CD4-positive, alpha-beta T cell treated with Interleukin-10 for 1 hour (primary cell): ENCODE measurements around the gene BUD31.
"Not testable (repeated sequence)": the region's sequence is repeated elsewhere in the genome, so short reads cannot be mapped to it uniquely, and the experiment has no call there.

ENCODE experiments used
- DNase-seq: peaks from one replicate; pipeline ENCODE4 v3.0.0-alpha.2; 2020

The BUD31 gene

GRCh38 chr7:99380823-99381663 lies 27.7 kb upstream of the BUD31 start:
- peak; percentile 95 for DNase-seq

- DNase-seq = no peak
These were observed 27.1 kb upstream of the BUD31 start for GRCh38 chr7:99381664-99382075.

DNA sequence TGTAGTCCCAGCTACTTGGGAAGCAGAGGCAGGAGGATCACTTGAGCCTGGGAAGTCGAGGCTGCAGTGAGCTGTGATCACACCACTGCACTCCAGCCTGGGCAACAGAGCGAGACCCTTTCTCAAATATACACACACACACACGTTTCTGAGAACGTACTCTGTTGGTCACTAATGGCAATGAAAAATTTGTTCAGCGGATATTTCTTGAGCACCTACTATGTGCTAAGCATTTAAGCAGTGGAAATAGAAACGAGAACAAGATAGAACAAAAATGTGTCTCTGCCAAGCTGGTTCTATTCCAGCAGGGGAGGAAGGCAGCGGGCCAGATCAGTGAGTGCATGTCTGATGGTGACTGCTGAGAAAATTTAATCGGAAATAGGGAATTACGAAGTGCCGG lies 25.6 kb upstream of the BUD31 start:
- DNase-seq = no peak

GRCh38 chr7:99383791-99384370 lies 24.9 kb upstream of the BUD31 start:
- DNase-seq = no peak

DNA sequence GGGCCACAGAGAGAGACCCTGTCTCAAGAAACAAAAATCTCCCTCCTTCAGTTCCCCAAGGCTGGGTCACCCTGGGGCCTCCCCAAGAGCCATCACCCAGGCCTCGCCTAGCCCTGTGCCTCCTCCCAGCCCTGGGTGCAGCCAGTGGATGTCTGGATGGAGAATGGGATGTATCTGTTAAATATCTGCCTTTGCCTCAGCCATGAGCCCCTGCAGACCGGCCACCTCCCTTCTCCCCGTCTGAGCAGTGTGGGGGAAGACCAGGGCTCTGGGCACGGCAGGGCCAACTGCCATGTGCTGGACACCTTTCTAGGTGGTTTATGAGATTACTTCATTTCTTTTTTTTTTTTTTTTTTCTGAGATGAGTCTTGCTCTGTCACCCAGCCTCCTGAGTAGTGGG lies 24.2 kb upstream of the BUD31 start:
- no peak for DNase-seq

- no peak for DNase-seq
These were observed 23.2 kb upstream of the BUD31 start for GRCh38 chr7:99385564-99385963.

GRCh38 chr7:99386584-99387238 lies 22.1 kb upstream of the BUD31 start:
- peak; percentile 67 for DNase-seq

DNA sequence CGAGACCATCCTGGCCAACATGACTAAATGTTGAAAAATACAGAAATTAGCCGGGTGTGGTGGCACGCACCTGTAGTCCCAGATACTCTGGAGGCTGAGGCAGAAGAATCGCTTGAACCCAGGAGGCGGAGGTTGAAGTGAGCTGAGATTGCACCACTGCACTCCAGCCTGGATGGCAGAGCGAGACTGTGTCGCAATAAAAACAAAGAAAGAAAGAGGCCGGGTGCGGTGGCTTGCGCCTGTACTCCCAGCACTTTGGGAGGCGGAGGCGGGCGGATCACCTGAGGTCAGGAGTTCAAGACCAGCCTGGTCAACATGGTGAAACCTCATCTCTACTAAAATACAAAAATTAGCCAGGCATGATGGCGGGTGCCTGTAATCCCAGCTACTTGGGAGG lies 21.5 kb upstream of the BUD31 start:
- not testable (repeated sequence) for DNase-seq

DNA sequence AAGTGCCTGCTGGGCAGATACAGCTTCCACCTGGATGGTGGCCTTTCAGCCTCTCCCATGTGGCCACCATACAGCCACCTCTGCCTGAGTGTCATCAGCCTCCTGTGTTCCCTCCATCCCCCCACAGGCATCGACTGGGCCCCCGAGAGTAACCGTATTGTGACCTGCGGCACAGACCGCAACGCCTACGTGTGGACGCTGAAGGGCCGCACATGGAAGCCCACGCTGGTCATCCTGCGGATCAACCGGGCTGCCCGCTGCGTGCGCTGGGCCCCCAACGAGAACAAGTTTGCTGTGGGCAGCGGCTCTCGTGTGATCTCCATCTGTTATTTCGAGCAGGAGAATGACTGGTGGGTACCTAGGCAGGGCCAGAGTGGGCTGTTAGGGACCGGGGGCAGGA lies 20.9 kb upstream of the BUD31 start:
- no peak for DNase-seq

- no peak for DNase-seq
These were observed 19.0 kb upstream of the BUD31 start for GRCh38 chr7:99389772-99390171.

- DNase-seq = no peak
These were observed 17.7 kb upstream of the BUD31 start for GRCh38 chr7:99390941-99391602.

GRCh38 chr7:99392046-99392445 lies 16.7 kb upstream of the BUD31 start:
- no peak for DNase-seq

DNA sequence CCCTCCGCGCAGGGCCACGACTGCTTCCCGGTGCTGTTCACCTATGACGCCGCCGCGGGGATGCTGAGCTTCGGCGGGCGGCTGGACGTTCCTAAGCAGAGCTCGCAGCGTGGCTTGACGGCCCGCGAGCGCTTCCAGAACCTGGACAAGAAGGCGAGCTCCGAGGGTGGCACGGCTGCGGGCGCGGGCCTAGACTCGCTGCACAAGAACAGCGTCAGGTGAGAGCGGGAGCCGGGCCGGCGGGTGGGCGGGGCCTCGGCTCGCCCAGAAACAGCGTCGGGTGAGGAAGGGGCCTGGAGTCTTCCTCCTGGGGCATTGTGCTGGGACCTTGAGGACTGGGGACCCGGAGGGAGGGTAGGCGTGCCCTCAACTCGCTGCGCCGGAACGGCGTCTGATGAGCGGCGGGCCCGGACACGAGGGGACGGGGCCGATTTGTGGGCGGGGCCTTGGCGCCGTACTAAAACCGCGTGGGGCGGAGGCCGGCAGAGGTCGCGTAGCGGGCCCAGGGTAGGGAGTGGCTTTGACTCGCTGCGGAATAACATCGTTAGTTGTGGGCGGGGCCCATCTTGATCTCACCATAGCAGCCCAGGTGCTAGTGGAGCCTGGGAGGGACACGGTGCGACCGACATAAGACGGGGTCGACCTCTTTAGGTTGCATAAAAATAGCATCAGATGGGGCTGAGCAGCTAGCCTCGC lies 16.0 kb upstream of the BUD31 start:
- peak; percentile 91 for DNase-seq

DNA sequence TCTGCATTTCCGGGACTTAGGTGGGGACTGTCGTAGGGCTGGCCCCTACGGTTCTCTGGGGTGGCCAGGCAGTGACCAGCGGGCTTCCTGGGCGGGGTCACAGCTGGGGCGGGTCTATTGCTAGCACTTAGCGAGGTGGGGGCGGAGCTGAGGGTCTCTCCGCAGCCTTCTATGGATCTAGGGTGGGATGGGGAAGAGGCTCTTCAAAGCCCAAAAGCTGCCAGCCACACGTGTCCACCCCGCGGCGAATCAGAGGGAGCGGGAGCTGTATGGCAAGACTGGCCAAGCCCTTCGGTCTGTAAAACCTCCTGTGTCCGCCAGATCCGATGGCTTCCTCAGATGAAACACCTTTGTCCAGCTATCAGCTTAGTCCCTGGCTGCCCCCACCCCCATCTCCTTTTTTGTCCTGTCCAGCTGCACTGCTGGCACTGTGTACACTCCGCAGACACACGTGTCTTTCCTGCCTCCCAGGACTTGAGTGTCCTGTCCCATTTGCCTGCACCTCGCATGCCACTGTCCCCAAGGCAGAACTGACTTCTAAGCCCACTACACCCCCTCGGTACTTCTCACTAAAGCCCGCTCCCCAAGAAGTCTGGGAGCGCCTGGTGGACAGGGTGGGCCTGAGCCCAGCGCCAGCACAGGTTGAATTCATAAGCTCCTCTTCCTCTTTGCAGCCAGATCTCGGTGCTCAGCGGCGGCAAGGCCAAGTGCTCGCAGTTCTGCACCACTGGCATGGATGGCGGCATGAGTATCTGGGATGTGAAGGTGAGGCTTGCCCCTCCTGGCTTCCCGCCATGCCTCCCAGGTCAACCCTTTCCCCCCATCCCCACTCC lies 15.2 kb upstream of the BUD31 start:
- DNase-seq = no peak

- no peak for DNase-seq
These were observed 14.6 kb upstream of the BUD31 start for GRCh38 chr7:99394188-99394502.

DNA sequence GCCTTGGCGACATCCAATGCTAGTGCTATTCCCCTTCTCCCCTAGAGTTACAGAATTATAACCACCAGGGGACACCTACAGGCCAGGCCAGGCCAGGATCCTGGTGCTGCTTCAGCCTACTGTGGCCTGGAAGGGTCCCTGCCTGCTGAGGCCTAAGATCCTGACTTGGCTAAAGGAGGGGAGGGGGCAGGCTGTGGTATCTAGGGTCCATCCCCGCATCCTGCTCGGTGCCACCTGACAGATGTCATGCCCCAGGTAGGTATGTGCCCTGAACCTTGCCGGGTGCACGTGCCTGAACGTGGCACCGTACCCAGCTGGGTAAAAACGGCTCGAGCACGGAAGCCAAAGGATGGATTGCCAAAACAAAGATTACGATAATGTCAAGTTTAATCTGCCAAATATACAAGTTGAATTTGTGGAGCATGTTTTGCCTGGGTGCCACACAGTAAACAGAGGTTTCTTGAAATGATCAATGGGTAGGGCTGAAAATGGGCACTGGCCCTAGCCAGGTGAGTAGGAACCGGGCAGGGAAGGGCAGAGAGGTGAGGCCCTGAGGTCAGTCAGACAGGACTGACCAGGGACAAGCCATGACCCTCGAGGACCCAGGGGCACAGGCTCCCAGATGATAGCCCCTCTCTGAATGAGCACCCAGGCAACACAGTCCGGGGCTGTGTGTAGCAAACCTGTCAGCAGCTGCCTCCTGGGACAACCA lies 13.0 kb upstream of the BUD31 start:
- DNase-seq = no peak

DNA sequence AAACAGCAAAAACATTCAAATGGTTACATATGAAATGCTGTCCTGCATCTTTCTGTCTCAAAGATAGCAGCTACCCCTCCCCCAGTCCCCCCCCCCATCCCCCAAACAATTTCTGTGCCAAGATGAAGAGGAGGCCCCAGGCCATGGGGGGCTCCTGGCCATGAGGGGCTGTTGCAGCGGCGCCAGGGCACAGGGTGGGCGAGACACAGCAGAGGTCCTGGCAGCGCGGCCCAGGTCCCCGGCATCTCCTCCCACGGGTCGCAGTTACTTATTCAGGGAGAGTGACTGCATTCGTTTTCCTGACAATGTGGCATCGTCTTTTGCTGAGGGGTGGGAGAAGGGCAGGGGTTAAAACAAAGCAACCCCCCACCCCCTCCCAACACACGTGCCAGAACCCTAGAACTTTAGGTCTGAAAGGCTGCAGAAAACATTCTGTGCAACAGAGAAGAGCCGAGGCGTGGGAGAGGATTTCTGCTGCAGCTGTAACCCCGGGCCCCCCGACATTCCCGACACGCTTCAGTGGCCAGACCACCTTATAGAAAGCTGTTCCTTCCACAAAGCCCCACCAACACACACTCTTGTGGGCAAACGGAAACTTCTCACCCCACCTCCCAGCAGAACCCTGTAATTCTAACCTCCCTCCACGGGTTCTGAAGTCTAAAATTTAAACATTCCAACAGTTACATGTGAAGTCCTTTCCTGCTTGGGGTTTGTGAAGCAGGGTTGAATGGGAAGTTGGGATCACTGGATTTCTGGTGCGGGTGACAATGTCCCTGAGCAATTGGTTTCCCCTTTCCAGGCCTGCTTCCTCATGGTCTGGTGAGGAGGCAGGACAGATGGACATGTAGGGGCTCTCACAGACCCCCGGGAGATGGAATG lies 12.1 kb upstream of the BUD31 start:
- no peak for DNase-seq

- no peak for DNase-seq
These were observed 11.3 kb upstream of the BUD31 start for GRCh38 chr7:99397297-99397983.

- DNase-seq = no peak
These were observed 9.8 kb upstream of the BUD31 start for GRCh38 chr7:99398891-99399445.

- no peak for DNase-seq
These were observed 9.2 kb upstream of the BUD31 start for GRCh38 chr7:99399597-99399996.
